HG03095 (cell line): ENCODE measurements around the gene ANXA6.

Source experiments
- ATAC-seq: cut with Tn5 transposase; IDR thresholded peaks from one replicate; pipeline ENCODE4 v1.9.1; 2021; ENCODE audit warnings: moderate library complexity; ENCODE audit not compliant: unreplicated experiment

Gene ANXA6

DNA sequence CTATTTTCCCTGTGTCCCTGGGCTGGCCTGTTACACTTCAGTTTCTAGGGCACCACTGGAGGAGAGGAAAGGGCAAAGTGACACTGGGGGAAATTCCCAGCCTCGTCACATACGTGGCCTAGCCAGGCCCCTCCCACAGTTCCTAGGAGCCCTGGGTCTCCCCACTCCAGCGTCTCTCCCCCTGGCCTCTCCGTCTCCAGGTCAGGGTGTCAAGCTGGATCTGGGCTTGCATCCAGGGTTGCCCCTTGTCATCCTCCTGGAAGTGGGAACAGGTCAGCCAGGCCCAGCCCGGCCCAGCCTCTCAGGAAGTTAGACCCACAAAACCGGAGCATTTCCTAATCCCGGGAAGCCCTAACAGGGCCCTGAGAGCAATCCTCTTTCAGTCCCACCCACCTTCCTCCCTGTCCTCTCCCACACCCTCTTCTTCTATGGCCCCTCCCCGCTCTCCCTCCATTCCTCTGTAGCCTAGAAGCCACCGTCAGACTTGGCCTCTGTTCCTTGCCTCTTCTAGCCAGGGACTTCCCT, 72.0 kb downstream of the ANXA6 start:
- ATAC-seq, result no peak

- ATAC-seq, result no peak
Measured at GRCh38 chr5:151084363-151084762, 73.2 kb downstream of the ANXA6 start.

- no peak for ATAC-seq
Measured at GRCh38 chr5:151083081-151083676, 74.4 kb downstream of the ANXA6 start.

DNA sequence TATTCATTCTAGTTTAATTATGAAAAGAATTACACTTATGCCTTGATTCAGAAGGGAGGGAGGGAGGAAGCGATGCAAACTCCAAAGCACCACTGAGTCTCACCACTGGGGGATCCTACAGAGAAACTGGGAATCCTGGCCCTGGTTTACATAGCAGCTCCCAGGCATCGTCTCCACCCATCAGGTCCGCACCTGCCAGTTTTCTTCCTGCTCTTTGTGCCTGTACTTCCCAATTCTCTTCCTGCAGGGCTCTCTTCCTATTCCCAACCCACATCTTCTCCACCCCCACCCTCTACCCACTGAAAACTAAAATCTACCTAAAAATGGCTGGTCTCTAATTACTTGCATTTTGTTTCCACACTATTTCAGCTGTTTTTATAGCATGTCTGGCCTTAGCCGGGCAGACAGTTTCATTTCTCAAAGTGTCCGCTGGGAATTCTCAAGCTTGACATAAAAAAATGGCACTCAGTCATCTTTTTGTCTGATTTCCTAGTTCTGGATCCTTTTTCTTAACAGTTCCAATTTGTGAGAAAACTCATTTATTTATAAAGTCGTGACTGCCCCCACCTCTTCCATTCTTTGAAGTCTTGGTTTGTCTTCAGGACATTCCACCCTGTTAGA, 75.2 kb downstream of the ANXA6 start:
- no peak for ATAC-seq

GRCh38 chr5:151081431-151082281, 75.9 kb downstream of the ANXA6 start:
- ATAC-seq, result no peak

- ATAC-seq, result peak; percentile 74
Measured at GRCh38 chr5:151080613-151081430, 76.8 kb downstream of the ANXA6 start, which contains the start of gene TNIP1. TNIP1 (minus strand) TSS chr5:151081034; CDS start chr5:151065095, 15,939 bp downstream.

- no peak for ATAC-seq
Measured at GRCh38 chr5:151079838-151080612, 77.6 kb downstream of the ANXA6 start.

GRCh38 chr5:151078490-151079262, 78.9 kb downstream of the ANXA6 start:
- peak; percentile 44 for ATAC-seq

DNA sequence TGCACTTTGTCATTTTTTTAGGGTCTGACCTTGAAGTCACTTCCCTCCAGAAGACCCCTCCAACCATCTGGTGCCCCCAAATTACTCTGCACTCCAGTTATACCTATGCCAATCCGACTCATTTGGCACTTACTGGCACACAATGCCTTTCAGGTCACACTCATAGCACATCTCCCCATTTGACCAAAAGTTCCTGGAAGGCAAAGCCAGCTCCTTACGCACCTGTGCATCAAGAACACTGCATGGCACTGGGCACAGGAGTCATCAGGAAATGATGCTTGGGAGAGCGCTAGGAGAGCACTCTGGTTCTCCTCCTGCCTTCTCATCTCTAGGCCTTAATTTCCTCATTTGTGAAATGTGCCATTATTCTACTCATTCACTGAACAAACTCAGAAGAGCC, 79.6 kb downstream of the ANXA6 start:
- ATAC-seq, result no peak

GRCh38 chr5:151077419-151077818, 80.2 kb downstream of the ANXA6 start:
- ATAC-seq, result no peak

GRCh38 chr5:151076616-151077015, 81.0 kb downstream of the ANXA6 start:
- ATAC-seq, result no peak

GRCh38 chr5:151075698-151076331, 81.8 kb downstream of the ANXA6 start:
- ATAC-seq, result no peak

DNA sequence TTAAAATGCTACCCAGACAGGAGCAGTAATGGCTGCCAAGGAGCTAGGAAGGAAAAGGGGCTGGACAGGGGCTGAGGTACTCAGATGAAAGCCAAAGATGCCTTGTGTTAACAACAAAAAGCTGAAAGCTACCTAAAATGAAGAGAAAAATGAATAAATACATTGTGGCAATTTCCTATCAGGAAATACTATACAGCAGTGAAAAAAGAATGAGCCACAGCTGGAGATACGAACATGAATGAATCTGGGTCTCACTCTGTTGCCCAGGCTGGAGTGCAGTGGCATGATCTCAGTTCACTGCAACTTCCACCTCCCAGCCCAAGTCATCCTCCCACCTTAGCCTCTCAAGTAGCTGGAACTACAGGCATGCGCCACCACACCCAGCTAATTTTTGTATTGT, 83.0 kb downstream of the ANXA6 start:
- no peak for ATAC-seq

- ATAC-seq, result no peak
Measured at GRCh38 chr5:151073280-151073679, 84.3 kb downstream of the ANXA6 start.

- ATAC-seq, result no peak
Measured at GRCh38 chr5:151072630-151073025, 85.0 kb downstream of the ANXA6 start.

GRCh38 chr5:151071848-151072629, 85.5 kb downstream of the ANXA6 start:
- ATAC-seq, result no peak

DNA sequence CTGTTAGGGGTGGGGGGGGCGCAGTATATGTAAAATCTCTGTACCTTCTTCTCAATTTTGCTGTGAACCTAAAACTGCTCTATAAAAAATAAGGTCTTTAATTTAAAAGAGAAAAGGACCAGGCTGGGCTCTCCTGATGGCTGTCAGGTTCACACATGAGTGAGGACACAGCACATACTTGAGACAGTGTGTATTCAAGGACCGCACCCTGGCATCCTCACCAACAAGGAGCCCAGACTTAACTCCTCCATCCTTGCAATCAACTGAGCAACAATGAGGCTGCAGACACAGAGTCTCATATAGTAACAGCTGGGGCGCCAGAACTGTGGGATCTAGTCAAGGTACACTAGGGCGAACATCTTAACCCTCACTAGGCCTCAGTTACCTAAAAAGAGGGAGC, 86.6 kb downstream of the ANXA6 start:
- no peak for ATAC-seq

DNA sequence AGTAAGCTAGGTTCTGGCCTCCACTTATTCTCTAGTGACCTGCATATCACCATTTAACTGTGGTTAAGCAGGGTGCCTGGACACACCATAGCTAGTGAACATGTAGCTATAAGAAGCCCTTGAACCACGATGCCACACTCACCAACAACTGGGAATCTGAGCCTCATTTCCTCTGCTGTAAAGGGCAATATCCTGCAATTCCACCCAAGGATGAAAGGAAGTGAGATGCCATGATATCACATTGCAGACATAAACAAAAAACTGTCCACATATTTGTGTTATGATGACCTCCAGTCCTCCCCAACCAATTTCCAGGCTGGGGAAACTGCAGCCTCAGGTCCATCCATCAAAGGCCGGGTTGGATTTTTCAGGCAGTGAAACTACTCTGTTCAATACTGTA, 87.1 kb downstream of the ANXA6 start:
- ATAC-seq, result no peak
